ENCODE measurements around the gene DENND1B.

The DENND1B gene

GRCh38 chr1:197783510-197783948 lies 8.2 kb upstream of the DENND1B start:
- DNase-seq (ENCODE audit: extremely low read depth, low read depth) = no peak

GRCh38 chr1:197782722-197783360 lies 7.6 kb upstream of the DENND1B start:
- no peak for DNase-seq (ENCODE audit: extremely low read depth, low read depth)
- no peak for TF ChIP-seq CTCF (IDR thresholded peaks at IDR 0.05; ENCODE audit: low read depth, low read length)

More at GRCh38 chr1:197783510-197783948, 8.2 kb upstream of the DENND1B start:
- no peak for TF ChIP-seq CTCF (IDR thresholded peaks at IDR 0.05; ENCODE audit: low read depth, low read length)

- TF ChIP-seq CTCF (IDR thresholded peaks at IDR 0.05; ENCODE audit: low read depth, low read length) = no peak
- DNase-seq (ENCODE audit: extremely low read depth, low read depth) = no peak
Measured at GRCh38 chr1:197781968-197782721, 6.9 kb upstream of the DENND1B start.

GRCh38 chr1:197779921-197780320 lies 4.6 kb upstream of the DENND1B start:
- no peak for DNase-seq (ENCODE audit: extremely low read depth, low read depth)
- no peak for TF ChIP-seq CTCF (IDR thresholded peaks at IDR 0.05; ENCODE audit: low read depth, low read length)

- no peak for TF ChIP-seq CTCF (IDR thresholded peaks at IDR 0.05; ENCODE audit: low read depth, low read length)
- no peak for DNase-seq (ENCODE audit: extremely low read depth, low read depth)
Measured at GRCh38 chr1:197778366-197778945, 3.2 kb upstream of the DENND1B start.

- TF ChIP-seq CTCF (IDR thresholded peaks at IDR 0.05; ENCODE audit: low read depth, low read length) = no peak
- no peak for DNase-seq (ENCODE audit: extremely low read depth, low read depth)
Measured at GRCh38 chr1:197776351-197777105, 1.2 kb upstream of the DENND1B start.

All from AG09319 (cell line).